Airway epithelial cell (primary cell): Measurements from ENCODE around the gene OPRL1. TPM values are rescaled to one million over a fixed set of nuclear protein-coding genes. Genes with fewer than 3 reads are reported as not detected.

Experiments
- total RNA-seq: library from RNA; depleted of rRNA; stranded (reverse); fragments of >200 nt; gene quantifications from 2 replicates; pipeline ENCODE4 v1.2.3, GENCODE V29; 2015

Gene OPRL1
- total RNA-seq, result 0.28 and 1.6 TPM in 2 replicates

DNA sequence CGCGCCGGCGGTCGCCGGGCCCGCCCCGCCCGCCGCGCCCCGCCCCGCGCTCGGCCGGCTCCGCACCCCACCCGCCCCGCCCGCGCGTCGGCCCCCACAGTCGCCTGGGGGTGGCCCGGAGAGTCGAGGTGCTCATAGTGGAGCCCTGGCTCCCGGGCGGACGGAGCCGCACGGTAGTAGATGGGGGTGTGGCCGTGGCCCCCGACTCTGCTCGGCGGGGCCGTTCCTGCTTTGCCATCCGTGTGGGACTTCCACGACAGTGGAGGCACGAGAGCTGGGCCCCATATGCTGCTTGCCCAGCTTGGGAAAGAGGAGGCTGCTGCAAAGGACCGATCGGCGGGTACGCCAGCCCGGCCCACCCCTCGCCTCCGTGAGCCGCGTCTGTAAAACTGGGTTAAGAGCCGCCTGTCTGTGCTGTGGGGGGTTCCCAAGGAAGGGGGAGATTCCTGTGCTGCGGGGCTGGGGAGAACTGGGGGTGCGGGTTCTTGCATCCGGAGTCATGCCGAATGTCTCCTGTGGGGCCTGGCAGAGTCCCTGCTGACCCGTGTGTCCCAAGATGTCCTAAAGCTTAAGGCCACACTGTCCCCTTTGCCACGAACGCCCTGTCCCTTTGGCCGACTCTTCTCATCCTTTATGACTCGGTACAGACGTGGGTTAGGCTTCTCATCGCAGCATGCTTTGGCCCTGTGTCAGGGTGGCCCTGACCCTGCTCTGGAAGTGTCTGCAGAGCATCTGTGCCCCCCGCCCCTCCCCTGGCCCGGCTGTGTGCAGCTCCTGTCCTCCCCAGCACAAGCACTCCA is at the start of gene OPRL1:
Gene OPRL1 (plus strand): TSS at position 70 of the 800 bp plus-strand sequence. CDS start 12,639 bp downstream, outside the sequence.

GRCh38 chr20:64035933-64036345 is 43.9 kb upstream of the OPRL1 start, which contains the start of gene C20orf204:
Gene C20orf204 (plus strand): TSS chr20:64036182. CDS start chr20:64036324, 142 bp downstream.

GRCh38 chr20:64049060-64049877 is 30.6 kb upstream of the OPRL1 start, which contains the start of gene SOX18:
Gene SOX18 (minus strand): TSS chr20:64049639. CDS start chr20:64049516, 123 bp downstream.

GRCh38 chr20:64062596-64063388 is 17.1 kb upstream of the OPRL1 start, which contains the start of gene TCEA2:
Gene TCEA2 (plus strand): TSS chr20:64063198. CDS start chr20:64063313, 115 bp downstream.

DNA sequence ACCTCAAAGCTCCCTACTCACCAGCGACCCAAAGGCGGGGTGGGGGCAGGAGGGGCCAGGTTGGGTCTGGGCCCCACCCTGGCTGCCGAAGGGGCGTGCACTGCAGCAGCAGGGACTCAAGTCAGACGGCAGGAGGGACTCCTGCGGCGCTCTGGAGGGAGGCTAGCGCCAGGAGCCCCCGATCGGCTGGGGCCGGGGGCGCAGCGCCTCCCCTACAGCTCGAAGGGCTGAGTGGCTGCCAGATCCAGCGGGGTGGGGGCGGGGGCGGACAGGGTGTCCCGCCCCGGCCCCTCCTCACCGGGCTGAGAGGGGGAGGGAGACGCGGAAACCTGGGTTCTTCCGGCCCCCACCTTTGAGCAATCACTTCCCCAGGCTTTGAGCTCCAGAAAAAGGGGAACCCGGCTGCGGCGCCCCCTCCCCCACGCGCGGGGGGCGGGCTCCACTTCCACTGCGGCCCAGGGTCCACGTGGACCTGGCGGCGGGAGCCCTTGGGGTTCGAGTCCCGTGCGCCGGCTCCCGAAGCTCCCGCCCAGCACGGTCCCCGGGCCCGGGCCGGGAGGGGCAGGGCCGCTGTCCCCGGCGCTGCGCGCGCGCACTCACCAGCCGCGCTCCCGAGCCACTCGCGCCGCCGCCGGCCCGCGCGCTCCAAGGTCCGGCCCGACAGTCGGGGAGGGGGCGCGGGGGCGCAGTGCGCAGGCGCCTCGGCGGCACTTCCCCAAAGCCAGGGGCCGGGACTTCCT is 439 bp upstream of the OPRL1 start, which contains the start of gene RGS19:
Gene RGS19 (minus strand): TSS at position 246 of the 740 bp plus-strand sequence. CDS start 2,632 bp downstream, outside the sequence.

GRCh38 chr20:64083804-64084684 is 4.2 kb downstream of the OPRL1 start, which contains the start of gene LKAAEAR1:
Gene LKAAEAR1 (minus strand): TSS chr20:64084398. CDS start chr20:64084219, 179 bp downstream.

DNA sequence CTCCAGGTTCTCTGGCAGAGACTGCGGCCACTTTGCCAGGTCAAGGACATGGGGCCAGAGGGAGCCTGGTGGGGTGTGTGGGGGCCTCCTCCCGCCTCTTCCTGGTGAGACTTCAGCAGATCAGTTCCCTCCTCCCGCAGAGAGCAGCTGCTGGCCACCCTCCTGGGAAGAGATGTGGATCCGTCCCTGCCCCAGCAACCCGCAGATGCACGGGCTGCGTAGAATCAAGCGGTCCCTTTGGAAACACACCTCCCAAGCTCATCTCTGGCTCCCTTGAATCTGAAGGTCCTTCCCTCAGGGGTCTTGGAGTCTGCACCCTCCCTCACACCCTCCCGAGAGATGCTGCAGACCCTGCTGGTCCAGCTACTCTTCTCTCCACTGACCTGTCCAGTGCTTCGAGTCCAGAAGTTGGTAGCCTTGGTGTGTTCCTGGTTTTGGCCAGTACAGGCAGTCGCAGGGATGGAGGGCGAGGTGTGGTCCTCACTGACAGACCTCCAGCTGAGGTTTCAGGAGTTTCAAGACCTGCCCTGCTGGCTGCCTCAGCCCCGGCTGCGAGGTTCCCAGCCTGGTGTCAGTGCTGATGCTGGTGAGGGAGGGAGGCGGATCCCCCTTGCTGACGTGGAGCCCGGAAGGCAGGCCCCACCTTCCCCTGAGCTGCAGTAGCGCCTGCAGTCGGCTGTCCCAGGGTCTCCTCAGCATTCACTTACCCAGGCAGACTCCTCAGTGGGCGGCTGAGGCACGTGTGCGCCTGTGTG is 27.3 kb downstream of the OPRL1 start, which contains the start of gene NPBWR2:
Gene NPBWR2 (minus strand): TSS at position 585 of the 755 bp plus-strand sequence. CDS start 734 bp downstream, outside the sequence.

Other genes starting within 250 kb of the OPRL1 start
- gene ZBTB46, start 248.8 kb upstream of the OPRL1 start, total RNA-seq, result 0.42 and 0.93 TPM in 2 replicates
- gene ABHD16B, start 218.6 kb upstream of the OPRL1 start, total RNA-seq, result not detected in 2 replicates
- gene TPD52L2, start 214.8 kb upstream of the OPRL1 start, total RNA-seq, result 85.5 and 103 TPM in 2 replicates
- gene DNAJC5, start 185.0 kb upstream of the OPRL1 start, total RNA-seq, result 70.0 and 72.2 TPM in 2 replicates
- gene UCKL1, start 123.7 kb upstream of the OPRL1 start, total RNA-seq, result 9.5 and 23.1 TPM in 2 replicates
- 10.5 and 14.2 TPM in 2 replicates for gene ZNF512B, start 110.2 kb upstream of the OPRL1 start, total RNA-seq
- gene SAMD10, start 100.4 kb upstream of the OPRL1 start, total RNA-seq, result 11.1 and 11.6 TPM in 2 replicates
- 38.0 and 43.2 TPM in 2 replicates for gene PRPF6, start 99.0 kb upstream of the OPRL1 start, total RNA-seq
- gene C20orf204, start 43.9 kb upstream of the OPRL1 start, total RNA-seq, result 0.14 and 0.74 TPM in 2 replicates
- gene SOX18, start 30.4 kb upstream of the OPRL1 start, total RNA-seq, result 0.07 TPM in 1 of 2 replicates, not detected in the other
- gene TCEA2, start 16.9 kb upstream of the OPRL1 start, total RNA-seq, result 9.5 and 10.0 TPM in 2 replicates
- gene RGS19, start 564 bp upstream of the OPRL1 start, total RNA-seq, result 21.4 and 22.6 TPM in 2 replicates
- gene LKAAEAR1, start 4.3 kb downstream of the OPRL1 start, total RNA-seq, result 0.28 TPM in 1 of 2 replicates, not detected in the other
- not detected in 2 replicates for gene NPBWR2, start 27.5 kb downstream of the OPRL1 start, total RNA-seq
- not detected in 2 replicates for gene MYT1, start 84.4 kb downstream of the OPRL1 start, total RNA-seq
- 22.9 and 37.4 TPM in 2 replicates for gene PCMTD2, start 175.7 kb downstream of the OPRL1 start, total RNA-seq